ENCODE results near the gene CSGALNACT2. TPM values are rescaled to one million over a fixed set of nuclear protein-coding genes. Genes with fewer than 3 reads are reported as not detected.

CSGALNACT2 gene
- total and polyA plus RNA-seq, 4 donors, result 4.1 to 11.0 (median 6.1) TPM

- Histone ChIP-seq H3K9me3 (ENCODE audit: control insufficient read depth in 4 of 4, low read length in 3 of 4) (no peaks in the 10 kb centered on the region), H3K4me3 (ENCODE audit: low read depth in 1 of 3, low read length in 3 of 3) (no peak overlapping the region), H3K27ac (ENCODE audit: low read depth in 1 of 2, low read length in 2 of 2) (no peak overlapping the region), H3K9ac (ENCODE audit: low read depth in 1 of 2, low read length in 2 of 2) (no peak overlapping the region), H3K36me3 (ENCODE audit: control insufficient read depth in 4 of 4, insufficient read depth in 3 of 4, low read depth in 1 of 4, low read length in 3 of 4) (peaks cover 0 to 2% (median 0%) of the 10 kb centered on the region in 4 donors), H3K4me1 (ENCODE audit: control insufficient read depth in 4 of 4, insufficient read depth in 4 of 4, low read length in 3 of 4) (no peaks in the 10 kb centered on the region), H3K27me3 (ENCODE audit: control insufficient read depth in 4 of 4, insufficient read depth in 4 of 4, low read length in 3 of 4) (no peaks in the 10 kb centered on the region)
- 83% methylated on average over 18 of the region's 18 CpGs for WGBS
- TF ChIP-seq, protein P1, sequence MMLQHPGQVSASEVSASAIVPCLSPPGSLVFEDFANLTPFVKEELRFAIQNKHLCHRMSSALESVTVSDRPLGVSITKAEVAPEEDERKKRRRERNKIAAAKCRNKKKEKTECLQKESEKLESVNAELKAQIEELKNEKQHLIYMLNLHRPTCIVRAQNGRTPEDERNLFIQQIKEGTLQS (IDR thresholded peaks at IDR 0.05), result no peak
- TF ChIP-seq RXRA (IDR thresholded peaks at IDR 0.05) (no peak), MAX (IDR thresholded peaks at IDR 0.05) (no peak), RAD21 (IDR thresholded peaks at IDR 0.05) (no peak), NR2F2 (IDR thresholded peaks at IDR 0.05) (no peak), FOXA2 (IDR thresholded peaks at IDR 0.05) (no peak)
- DNase-seq (ENCODE audit: low spot score), result no peak
Observed at GRCh38 chr10:43130770-43131171, 7.5 kb upstream of the CSGALNACT2 start.

- Histone ChIP-seq H3K4me3 (ENCODE audit: low read depth in 1 of 3, low read length in 3 of 3) (no peak overlapping the region), H3K9me3 (ENCODE audit: control insufficient read depth in 4 of 4, low read length in 3 of 4) (no peaks in the 10 kb centered on the region), H3K27me3 (ENCODE audit: control insufficient read depth in 4 of 4, insufficient read depth in 4 of 4, low read length in 3 of 4) (no peaks in the 10 kb centered on the region), H3K36me3 (ENCODE audit: control insufficient read depth in 4 of 4, insufficient read depth in 3 of 4, low read depth in 1 of 4, low read length in 3 of 4) (peaks cover 0 to 2% (median 0%) of the 10 kb centered on the region in 4 donors), H3K9ac (ENCODE audit: low read depth in 1 of 2, low read length in 2 of 2) (no peak overlapping the region), H3K27ac (ENCODE audit: low read depth in 1 of 2, low read length in 2 of 2) (no peak overlapping the region), H3K4me1 (ENCODE audit: control insufficient read depth in 4 of 4, insufficient read depth in 4 of 4, low read length in 3 of 4) (no peaks in the 10 kb centered on the region)
- TF ChIP-seq FOXA2 (IDR thresholded peaks at IDR 0.05) (no peak), CTCF (IDR thresholded peaks at IDR 0.05; ENCODE audit: low read depth, low read length, missing input control) (no peak), ZBTB33 (IDR thresholded peaks at IDR 0.05) (no peak), JUND (IDR thresholded peaks at IDR 0.05) (no peak), HNF4G (IDR thresholded peaks at IDR 0.05) (no peak), FOXA1 (IDR thresholded peaks at IDR 0.05) (no peak)
- 85% methylated on average over 11 of the region's 11 CpGs for WGBS
- no peak for DNase-seq (ENCODE audit: low spot score)
Observed at GRCh38 chr10:43131256-43131655, 7.0 kb upstream of the CSGALNACT2 start.

DNA sequence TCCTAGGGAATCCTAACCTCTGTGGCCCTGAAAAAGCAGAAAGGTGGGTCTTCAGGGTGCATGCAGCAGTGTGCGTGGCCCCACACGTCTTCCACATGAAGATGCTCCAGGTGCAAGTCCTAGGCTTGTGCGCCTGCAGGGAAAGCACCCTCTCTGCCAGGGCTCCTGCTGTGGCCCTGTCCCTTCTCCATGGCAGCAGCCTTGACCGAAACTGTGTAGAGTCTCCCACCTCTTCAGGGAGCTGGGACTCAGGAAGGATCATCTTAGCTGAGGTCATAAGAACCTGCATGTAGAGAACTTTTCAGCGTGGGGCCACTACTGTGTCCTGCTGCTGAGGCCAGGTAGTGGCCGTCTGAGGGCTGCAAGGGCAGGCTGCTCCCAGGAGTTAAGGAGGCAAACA lies 6.3 kb upstream of the CSGALNACT2 start:
- 87% methylated on average over 6 of the region's 6 CpGs for WGBS
- Histone ChIP-seq H3K9ac (ENCODE audit: low read depth in 1 of 2, low read length in 2 of 2) (no peak overlapping the region), H3K4me1 (ENCODE audit: control insufficient read depth in 4 of 4, insufficient read depth in 4 of 4, low read length in 3 of 4) (peaks cover 0 to 2% (median 0%) of the 10 kb centered on the region in 4 donors), H3K9me3 (ENCODE audit: control insufficient read depth in 4 of 4, low read length in 3 of 4) (no peaks in the 10 kb centered on the region), H3K4me3 (ENCODE audit: low read depth in 1 of 3, low read length in 3 of 3) (no peak overlapping the region), H3K36me3 (ENCODE audit: control insufficient read depth in 4 of 4, insufficient read depth in 3 of 4, low read depth in 1 of 4, low read length in 3 of 4) (peaks cover 0 to 2% (median 0%) of the 10 kb centered on the region in 4 donors), H3K27me3 (ENCODE audit: control insufficient read depth in 4 of 4, insufficient read depth in 4 of 4, low read length in 3 of 4) (no peaks in the 10 kb centered on the region), H3K27ac (ENCODE audit: low read depth in 1 of 2, low read length in 2 of 2) (no peak overlapping the region)
- no peak for DNase-seq (ENCODE audit: low spot score)
- TF ChIP-seq HNF4A (conservative IDR thresholded peaks at IDR 0.05) (no peak), SP1 (IDR thresholded peaks at IDR 0.05) (no peak), FOXA1 (IDR thresholded peaks at IDR 0.05) (no peak), HNF4G (IDR thresholded peaks at IDR 0.05) (no peak), TAF1 (conservative IDR thresholded peaks at IDR 0.05) (no peak), CTCF (IDR thresholded peaks at IDR 0.05; ENCODE audit: low read depth, low read length, missing input control) (no peak), ZBTB33 (IDR thresholded peaks at IDR 0.05) (no peak), MAX (IDR thresholded peaks at IDR 0.05) (no peak), FOXA2 (IDR thresholded peaks at IDR 0.05) (no peak)
- TF ChIP-seq, protein P2, sequence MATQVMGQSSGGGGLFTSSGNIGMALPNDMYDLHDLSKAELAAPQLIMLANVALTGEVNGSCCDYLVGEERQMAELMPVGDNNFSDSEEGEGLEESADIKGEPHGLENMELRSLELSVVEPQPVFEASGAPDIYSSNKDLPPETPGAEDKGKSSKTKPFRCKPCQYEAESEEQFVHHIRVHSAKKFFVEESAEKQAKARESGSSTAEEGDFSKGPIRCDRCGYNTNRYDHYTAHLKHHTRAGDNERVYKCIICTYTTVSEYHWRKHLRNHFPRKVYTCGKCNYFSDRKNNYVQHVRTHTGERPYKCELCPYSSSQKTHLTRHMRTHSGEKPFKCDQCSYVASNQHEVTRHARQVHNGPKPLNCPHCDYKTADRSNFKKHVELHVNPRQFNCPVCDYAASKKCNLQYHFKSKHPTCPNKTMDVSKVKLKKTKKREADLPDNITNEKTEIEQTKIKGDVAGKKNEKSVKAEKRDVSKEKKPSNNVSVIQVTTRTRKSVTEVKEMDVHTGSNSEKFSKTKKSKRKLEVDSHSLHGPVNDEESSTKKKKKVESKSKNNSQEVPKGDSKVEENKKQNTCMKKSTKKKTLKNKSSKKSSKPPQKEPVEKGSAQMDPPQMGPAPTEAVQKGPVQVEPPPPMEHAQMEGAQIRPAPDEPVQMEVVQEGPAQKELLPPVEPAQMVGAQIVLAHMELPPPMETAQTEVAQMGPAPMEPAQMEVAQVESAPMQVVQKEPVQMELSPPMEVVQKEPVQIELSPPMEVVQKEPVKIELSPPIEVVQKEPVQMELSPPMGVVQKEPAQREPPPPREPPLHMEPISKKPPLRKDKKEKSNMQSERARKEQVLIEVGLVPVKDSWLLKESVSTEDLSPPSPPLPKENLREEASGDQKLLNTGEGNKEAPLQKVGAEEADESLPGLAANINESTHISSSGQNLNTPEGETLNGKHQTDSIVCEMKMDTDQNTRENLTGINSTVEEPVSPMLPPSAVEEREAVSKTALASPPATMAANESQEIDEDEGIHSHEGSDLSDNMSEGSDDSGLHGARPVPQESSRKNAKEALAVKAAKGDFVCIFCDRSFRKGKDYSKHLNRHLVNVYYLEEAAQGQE (IDR thresholded peaks at IDR 0.05), result no peak
